A549 (cell line): ENCODE results near the gene ANKRD1. TPM values are rescaled to one million over a fixed set of nuclear protein-coding genes. Genes with fewer than 3 reads are reported as not detected.

ENCODE experiments used
- ATAC-seq, 2 experiments: fragments of 200-7000 bp in 1 of 2; fragments of >200 bp in 1 of 2; cut with Nextera tagmentation in 1 of 2; cut with Tn5 transposase in 1 of 2; 3 replicates each; pipeline versions ENCODE4 v1.8.0 to v1.9.1; 2018 to 2020; ENCODE audit warnings: mild to moderate bottlenecking in 1 of 2, moderate library complexity in 1 of 2
- CTCF ChIA-PET: fragments of 300-600 bp; sonication (Branson Sonifier 250); formaldehyde crosslinking; extraction: SDS; loops from one replicate; lab custom pipeline; 2021; ENCODE audit warnings: antibody characterized with exemption, inconsistent platforms; lab: Yijun Ruan, JAX
- POLR2A ChIA-PET: fragments of 350-600 bp; formaldehyde crosslinking; extraction: SDS; loops from one replicate; lab custom pipeline; 2021; ENCODE audit warnings: antibody characterized with exemption, inconsistent platforms; lab: Yijun Ruan, JAX
- DNase-seq, 2 experiments: peaks; one replicate each; pipeline versions ENCODE4 v3.0.0 to v3.0.0-alpha.2; 2011 to 2016; ENCODE audit warnings: low read depth in 1 of 2, low spot score in 1 of 2
- FAIRE-seq: peaks from 2 replicates; lab custom pipeline; 2011; peaks lifted over from hg19 to GRCh38; lab: Jason Lieb, UNC
- H3K27ac ChIP-seq, 2 experiments: fragments of >200 bp; sonication (Bioruptor Twin); formaldehyde crosslinking; 3 replicates each; pipeline ENCODE4 v1.5.1; 2016 to 2017
- H3K4me1 ChIP-seq: fragments of >200 bp; sonication (Bioruptor Twin); formaldehyde crosslinking; 3 replicates; pipeline ENCODE4 v1.6.1; 2016
- H3K4me2 ChIP-seq: fragments of >200 bp; sonication (Bioruptor Twin); formaldehyde crosslinking; 3 replicates; pipeline ENCODE4 v1.6.1; 2016
- H3K4me3 ChIP-seq: fragments of >200 bp; sonication (Bioruptor Twin); formaldehyde crosslinking; 3 replicates; pipeline ENCODE4 v1.5.1; 2016
- H3K9me3 ChIP-seq: fragments of >200 bp; sonication (Bioruptor Twin); formaldehyde crosslinking; 3 replicates; pipeline ENCODE4 v1.6.1; 2016
- BCL3 ChIP-seq: fragments of >200 bp; sonication (Bioruptor Twin); formaldehyde crosslinking; IDR thresholded peaks from 3 replicates; pipeline ENCODE4 v1.6.1; 2016
- CHD2 ChIP-seq: fragments of 150-350 bp; IDR thresholded peaks from 2 replicates; pipeline ENCODE4 v1.6.1; 2014; ENCODE audit warnings: low read length; ENCODE audit not compliant: partially characterized antibody
- CHD4 ChIP-seq: fragments of 200-600 bp; sonication (generic); IDR thresholded peaks from 2 replicates; pipeline ENCODE4 v1.6.1; 2016; ENCODE audit warnings: antibody characterized with exemption, mild to moderate bottlenecking, borderline replicate concordance
- CTCF ChIP-seq: fragments of >200 bp; sonication (Bioruptor Twin); formaldehyde crosslinking; IDR thresholded peaks from 3 replicates; pipeline ENCODE4 v1.5.1; 2016
- EHMT2 ChIP-seq: fragments of 200-600 bp; sonication (generic); IDR thresholded peaks from 2 replicates; pipeline ENCODE4 v1.6.1; 2016; ENCODE audit warnings: antibody characterized with exemption, low read depth, mild to moderate bottlenecking, moderate library complexity
- HES2 ChIP-seq: fragments of >200 bp; sonication (Bioruptor Twin); formaldehyde crosslinking; IDR thresholded peaks from 2 replicates; pipeline ENCODE4 v1.6.1; 2016
- HEYL ChIP-seq: fragments of 250-450 bp; sonication (Bioruptor Pico); IDR thresholded peaks from 2 replicates; pipeline ENCODE4 v1.8.0; 2021; ENCODE audit warnings: mild to moderate bottlenecking, moderate library complexity
- JUN ChIP-seq, 2 experiments: fragments of >200 bp; sonication (Bioruptor Twin); formaldehyde crosslinking; IDR thresholded peaks; 2 replicates in 1 of 2; 3 replicates in 1 of 2; pipeline ENCODE4 v1.6.1; 2016 to 2017
- JUNB ChIP-seq: fragments of >200 bp; sonication (Bioruptor Twin); formaldehyde crosslinking; IDR thresholded peaks from 2 replicates; pipeline ENCODE4 v1.6.1; 2016
- KDM1A ChIP-seq: fragments of 200-600 bp; sonication (generic); IDR thresholded peaks from 2 replicates; pipeline ENCODE4 v1.6.1; 2016; ENCODE audit warnings: low read depth, mild to moderate bottlenecking
- KDM5A ChIP-seq: fragments of 200-600 bp; sonication (generic); IDR thresholded peaks from 2 replicates; pipeline ENCODE4 v1.6.1; 2016; ENCODE audit warnings: antibody characterized with exemption, mild to moderate bottlenecking
- MAX ChIP-seq: IDR thresholded peaks from 2 replicates; pipeline ENCODE4 v1.6.1; 2012
- MAZ ChIP-seq: fragments of 150-350 bp; IDR thresholded peaks from 2 replicates; pipeline ENCODE4 v1.6.1; 2014; ENCODE audit warnings: antibody characterized with exemption, low read depth, low read length, borderline replicate concordance
- MYC ChIP-seq: IDR thresholded peaks from 2 replicates; pipeline ENCODE4 v1.6.1; 2012; ENCODE audit warnings: mild to moderate bottlenecking, inconsistent platforms, low read length, improper control_type of control experiment, borderline replicate concordance
- NFE2L2 ChIP-seq: fragments of 150-350 bp; conservative IDR thresholded peaks from 2 replicates; pipeline ENCODE4 v1.6.1; 2014; ENCODE audit warnings: low read length
- NPAS2 ChIP-seq: fragments of 250-450 bp; sonication (Bioruptor Pico); IDR thresholded peaks from 2 replicates; pipeline ENCODE4 v1.8.0; 2022; ENCODE audit warnings: mild to moderate bottlenecking, moderate library complexity, borderline replicate concordance
- PHF8 ChIP-seq: fragments of 200-600 bp; sonication (generic); IDR thresholded peaks from 2 replicates; pipeline ENCODE4 v1.6.1; 2016; ENCODE audit warnings: low read depth, mild to moderate bottlenecking, antibody characterized with exemption, moderate library complexity, borderline replicate concordance
- RAD21 ChIP-seq, 2 experiments: fragments of >200 bp in 1 of 2; sonication (Bioruptor Twin) in 1 of 2; formaldehyde crosslinking in 1 of 2; IDR thresholded peaks in 1 of 2; conservative IDR thresholded peaks in 1 of 2; 2 replicates in 1 of 2; 3 replicates in 1 of 2; pipeline ENCODE4 v1.6.1; 2012 to 2018; ENCODE audit warnings: inconsistent platforms in 1 of 2
- TFCP2L1 ChIP-seq: fragments of 250-450 bp; sonication (Bioruptor Pico); IDR thresholded peaks from 2 replicates; pipeline ENCODE4 v1.5.0; 2021; ENCODE audit warnings: mild to moderate bottlenecking
- ZNF302 ChIP-seq: fragments of 250-450 bp; sonication (Bioruptor Pico); IDR thresholded peaks from 2 replicates; pipeline ENCODE4 v1.9.0; 2021; ENCODE audit warnings: inconsistent platforms, mild to moderate bottlenecking, moderate library complexity
- WGBS: methylation state at CpG from one replicate; pipeline ENCODE4 v1.1.6; 2017; ENCODE audit errors: missing lambda C conversion rate; 5-methylcytosine and 5-hydroxymethylcytosine counted together
- polyA plus RNA-seq, 4 experiments: library from polyadenylated mRNA; depleted of rRNA in 3 of 4; stranded (reverse); fragments of >200 nt; fragmentation: RNase III in 1 of 4; extraction: RNeasy Plus Mini Kit Qiagen cat#74134 plus additional on column Dnase treatment in 1 of 4; gene quantifications; 2 replicates in 3 of 4; 3 replicates in 1 of 4; pipeline ENCODE4 v1.2.3, GENCODE V29; 2011 to 2017
- TF ChIP-seq, protein P1 (sequence below): fragments of 450-650 bp; IDR thresholded peaks from 2 replicates; pipeline ENCODE4 v1.6.1; 2014; ENCODE audit warnings: antibody characterized with exemption
- TF ChIP-seq, protein P2 (sequence below): fragments of 150-350 bp; IDR thresholded peaks from 2 replicates; pipeline ENCODE4 v1.6.1; 2014; ENCODE audit warnings: low read depth, mild to moderate bottlenecking, low read length

The ANKRD1 gene
- polyA plus RNA-seq, 2 of the 4 experiments (the other 2 are of a cell fraction): 10.7 to 17.1 TPM

DNA sequence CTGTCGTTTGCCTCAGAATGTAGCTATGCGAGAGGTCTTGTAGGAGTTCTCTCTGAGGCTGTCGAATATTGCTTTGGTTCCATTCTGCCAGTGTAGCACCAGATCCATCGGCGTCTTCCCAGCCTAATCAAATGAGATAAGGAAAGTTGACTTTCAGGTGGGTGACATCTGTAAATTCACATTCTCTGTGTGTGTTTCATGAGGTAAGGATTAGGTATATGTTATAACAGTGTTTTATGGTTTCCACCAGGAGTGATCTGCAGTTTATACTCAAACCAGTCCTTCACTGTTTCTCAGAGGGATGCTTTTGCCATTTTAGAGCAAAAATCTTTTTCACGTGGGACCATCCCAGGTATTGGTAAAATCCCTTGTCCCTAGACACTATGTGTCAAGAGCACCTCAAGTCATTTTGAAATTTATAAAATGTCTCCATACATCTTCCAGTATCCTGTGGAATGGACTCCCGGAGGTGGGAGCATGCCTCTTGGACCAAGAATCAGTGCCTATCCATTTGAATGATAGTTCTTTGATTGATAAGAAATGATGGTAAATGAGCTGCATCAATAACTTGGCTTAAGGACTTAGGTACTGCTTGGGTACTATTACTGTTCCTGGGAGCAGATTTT lies 7.9 kb downstream of the ANKRD1 start:
- peaks cover 11% of the 10 kb centered on the region; the same call in 2 of the 3 replicates for H3K4me1 ChIP-seq
- ChIA-PET CTCF (interaction anchor here (2.0 to 4.3 kb wide), 5 partner anchors 17 to 343 kb away, joined by 7 to 57 read pairs (median 12); no protein-coding TSS in a partner anchor), POLR2A (interaction anchor here (1.2 kb wide), 1 partner anchor 18 kb away, joined by 4 read pairs; no protein-coding TSS in a partner anchor)
- 93% methylated on average over 7 of the region's 7 CpGs for WGBS
- ATAC-seq (no peak), FAIRE-seq (no peak), DNase-seq (no peak)
- no peak overlapping the region for H3K4me3 ChIP-seq
- no peak overlapping the region for H3K4me2 ChIP-seq
- H3K9me3 ChIP-seq: no peaks in the 10 kb centered on the region
- TF ChIP-seq, protein P1, sequence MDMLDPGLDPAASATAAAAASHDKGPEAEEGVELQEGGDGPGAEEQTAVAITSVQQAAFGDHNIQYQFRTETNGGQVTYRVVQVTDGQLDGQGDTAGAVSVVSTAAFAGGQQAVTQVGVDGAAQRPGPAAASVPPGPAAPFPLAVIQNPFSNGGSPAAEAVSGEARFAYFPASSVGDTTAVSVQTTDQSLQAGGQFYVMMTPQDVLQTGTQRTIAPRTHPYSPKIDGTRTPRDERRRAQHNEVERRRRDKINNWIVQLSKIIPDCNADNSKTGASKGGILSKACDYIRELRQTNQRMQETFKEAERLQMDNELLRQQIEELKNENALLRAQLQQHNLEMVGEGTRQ: no peak
- TF ChIP-seq CHD2 (no peak), MYC (no peak), BCL3 (no peak), MAX (no peak), PHF8 (no peak), KDM1A (no peak), RAD21 (conservative IDR thresholded peaks at IDR 0.05 in 1 of 2, IDR thresholded peaks at IDR 0.05 in 1 of 2) (no peak), TFCP2L1 (CRISPR knock-in tag) (no peak), JUN (IDR thresholded peaks at IDR 0.05) (no peak), NPAS2 (CRISPR knock-in tag) (no peak), CTCF (no peak), KDM5A (no peak), MAZ (no peak), CHD4 (no peak), ZNF302 (CRISPR knock-in tag) (no peak), NFE2L2 (no peak)
- TF ChIP-seq, protein P2, sequence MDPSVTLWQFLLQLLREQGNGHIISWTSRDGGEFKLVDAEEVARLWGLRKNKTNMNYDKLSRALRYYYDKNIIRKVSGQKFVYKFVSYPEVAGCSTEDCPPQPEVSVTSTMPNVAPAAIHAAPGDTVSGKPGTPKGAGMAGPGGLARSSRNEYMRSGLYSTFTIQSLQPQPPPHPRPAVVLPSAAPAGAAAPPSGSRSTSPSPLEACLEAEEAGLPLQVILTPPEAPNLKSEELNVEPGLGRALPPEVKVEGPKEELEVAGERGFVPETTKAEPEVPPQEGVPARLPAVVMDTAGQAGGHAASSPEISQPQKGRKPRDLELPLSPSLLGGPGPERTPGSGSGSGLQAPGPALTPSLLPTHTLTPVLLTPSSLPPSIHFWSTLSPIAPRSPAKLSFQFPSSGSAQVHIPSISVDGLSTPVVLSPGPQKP: no peak
- peak overlapping the region in 1 of 2 experiments; percentile 29; a peak in 2 of 6 replicates for H3K27ac ChIP-seq

GRCh38 chr10:90912174-90912573 lies 8.7 kb downstream of the ANKRD1 start:
- Histone ChIP-seq H3K4me3 (no peak overlapping the region), H3K9me3 (no peaks in the 10 kb centered on the region), H3K4me2 (peak overlapping the region; percentile 12; the same call in 1 of the 3 replicates), H3K4me1 (peaks cover 11% of the 10 kb centered on the region; the same call in 2 of the 3 replicates), H3K27ac (peak overlapping the region; percentile 29 to 36; a peak in 3 of 6 replicates)
- TF ChIP-seq HES2: no peak
- TF ChIP-seq EHMT2: no peak
- TF ChIP-seq JUNB: no peak
- no peak for TF ChIP-seq RAD21 (conservative IDR thresholded peaks at IDR 0.05 in 1 of 2, IDR thresholded peaks at IDR 0.05 in 1 of 2)
- no peak for TF ChIP-seq HEYL (CRISPR knock-in tag)
- CTCF ChIA-PET: interaction anchor here (0.6 to 4.3 kb wide), 59 partner anchors 9 to 1121 kb away, joined by 3 to 57 read pairs (median 5); partner anchors contain the start of gene ANKRD1
- POLR2A ChIA-PET: interaction anchor here (1.2 kb wide), 2 partner anchors 18 to 251 kb away, joined by 3 to 4 read pairs; no protein-coding TSS in a partner anchor
- 64% methylated on average over 4 of the region's 4 CpGs for WGBS
- no peak for FAIRE-seq
- no peak for ATAC-seq
- DNase-seq: no peak
